ENCODE results near the gene HSD11B1.

The HSD11B1 gene

DNA sequence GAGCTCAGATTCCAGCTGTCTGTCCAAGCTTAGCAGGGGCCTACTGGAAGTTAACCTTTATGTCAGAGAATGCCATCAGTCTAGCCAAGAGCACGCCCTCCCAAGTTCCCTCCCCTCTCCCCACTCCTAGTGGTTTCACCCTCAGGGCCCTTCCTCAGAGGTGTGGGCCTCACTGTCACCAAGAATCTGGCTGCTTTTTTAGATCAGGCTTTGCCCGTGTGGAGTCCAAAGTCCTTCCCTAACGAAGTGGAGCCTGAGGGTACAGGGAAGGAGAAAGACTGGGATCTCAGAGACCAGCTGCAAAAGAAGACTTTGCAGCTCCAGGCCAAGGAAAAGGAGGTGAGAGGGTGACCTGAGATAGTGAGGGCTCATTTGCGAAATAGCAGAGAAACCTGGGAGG lies 75.6 kb downstream of the HSD11B1 start:
- DNase-seq (ENCODE audit: low read depth in 1 of 2, low spot score in 1 of 2) = no peak

DNA sequence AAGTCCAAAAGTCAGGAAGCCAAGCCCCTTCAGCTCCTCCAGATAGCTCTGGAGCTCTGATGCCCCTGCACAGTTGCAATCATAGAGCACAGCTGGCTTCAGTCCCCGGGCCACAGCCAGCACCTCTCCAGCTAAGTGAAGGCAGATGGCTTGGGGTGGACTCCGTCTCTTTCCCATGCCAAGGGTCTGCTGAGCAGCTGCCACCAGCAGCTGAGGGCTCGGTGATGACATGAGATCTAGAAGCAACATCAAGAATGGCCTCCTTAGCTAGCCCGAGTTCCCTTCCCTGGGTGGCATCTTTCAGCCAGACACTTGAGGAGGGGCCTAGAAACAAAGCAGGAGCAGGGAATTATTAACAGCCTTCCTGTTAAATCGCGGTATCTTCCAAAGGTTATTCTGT lies 78.7 kb downstream of the HSD11B1 start:
- no peak for DNase-seq (ENCODE audit: low read depth in 1 of 2, low spot score in 1 of 2)
